Body of pancreas (tissue), 4 donors: ENCODE results near the gene SLC10A3.

Source experiments
- POLR2A ChIP-seq, 3 donors: fragments of 450-650 bp; IDR thresholded peaks; one replicate each; pipeline ENCODE4 v1.6.1; 2016; ENCODE audit warnings: antibody characterized with exemption in 3 of 3, mild to moderate bottlenecking in 2 of 3
- TF ChIP-seq, protein P1 (sequence below), 7 experiments: fragments of 450-650 bp in 4 of 7; fragments of 200-600 bp in 3 of 7; sonication (generic) in 3 of 7; IDR thresholded peaks; one replicate each; pipeline ENCODE4 v1.5.1; 2016 to 2019; ENCODE audit warnings: antibody characterized with exemption in 7 of 7

DNA sequence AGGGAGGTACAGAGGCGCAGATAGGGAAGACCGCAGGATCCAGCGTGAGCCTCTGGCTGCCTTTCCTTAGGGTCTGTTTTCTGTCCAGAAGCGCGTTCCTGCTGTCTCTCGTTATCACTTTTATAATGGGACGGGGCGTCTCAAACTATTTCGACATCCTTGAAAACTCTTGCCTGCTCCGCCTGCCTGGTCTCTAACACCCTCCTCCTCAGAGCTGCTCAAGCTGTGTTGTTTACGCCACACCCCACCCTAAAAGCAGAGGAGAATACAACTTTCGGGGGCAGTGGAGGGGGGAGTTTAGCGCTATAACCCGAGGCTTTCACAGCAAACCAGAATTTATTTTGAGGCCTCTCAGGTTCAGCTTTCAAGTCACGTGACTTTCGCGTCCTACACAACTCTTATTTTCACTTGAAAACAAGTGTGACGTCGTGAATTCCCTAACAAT is 26.2 kb upstream of the SLC10A3 start:
- TF ChIP-seq, protein P1, sequence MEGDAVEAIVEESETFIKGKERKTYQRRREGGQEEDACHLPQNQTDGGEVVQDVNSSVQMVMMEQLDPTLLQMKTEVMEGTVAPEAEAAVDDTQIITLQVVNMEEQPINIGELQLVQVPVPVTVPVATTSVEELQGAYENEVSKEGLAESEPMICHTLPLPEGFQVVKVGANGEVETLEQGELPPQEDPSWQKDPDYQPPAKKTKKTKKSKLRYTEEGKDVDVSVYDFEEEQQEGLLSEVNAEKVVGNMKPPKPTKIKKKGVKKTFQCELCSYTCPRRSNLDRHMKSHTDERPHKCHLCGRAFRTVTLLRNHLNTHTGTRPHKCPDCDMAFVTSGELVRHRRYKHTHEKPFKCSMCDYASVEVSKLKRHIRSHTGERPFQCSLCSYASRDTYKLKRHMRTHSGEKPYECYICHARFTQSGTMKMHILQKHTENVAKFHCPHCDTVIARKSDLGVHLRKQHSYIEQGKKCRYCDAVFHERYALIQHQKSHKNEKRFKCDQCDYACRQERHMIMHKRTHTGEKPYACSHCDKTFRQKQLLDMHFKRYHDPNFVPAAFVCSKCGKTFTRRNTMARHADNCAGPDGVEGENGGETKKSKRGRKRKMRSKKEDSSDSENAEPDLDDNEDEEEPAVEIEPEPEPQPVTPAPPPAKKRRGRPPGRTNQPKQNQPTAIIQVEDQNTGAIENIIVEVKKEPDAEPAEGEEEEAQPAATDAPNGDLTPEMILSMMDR (IDR thresholded peaks at IDR 0.05): no peak
- TF ChIP-seq POLR2A (IDR thresholded peaks at IDR 0.05): no peak
